NCI-H146 treated with DMSO at 0.1 percent for 48 hours (cell line): ENCODE results near the gene JADE1.

Source experiments
- DNase-seq: peaks from one replicate; lab custom pipeline; 2025; ENCODE audit not compliant: unreplicated experiment; lab: John Stamatoyannopoulos, UW

JADE1 gene

GRCh38 chr4:128868758-128869157 is 59.3 kb downstream of the JADE1 start:
- no peak for DNase-seq

- no peak for DNase-seq
These were observed 60.4 kb downstream of the JADE1 start for GRCh38 chr4:128869776-128870509.

GRCh38 chr4:128871948-128872347 is 62.4 kb downstream of the JADE1 start:
- no peak for DNase-seq

GRCh38 chr4:128876200-128876599 is 66.7 kb downstream of the JADE1 start:
- no peak for DNase-seq

GRCh38 chr4:128877934-128878333 is 68.4 kb downstream of the JADE1 start:
- DNase-seq, result no peak

GRCh38 chr4:128879283-128879682 is 69.8 kb downstream of the JADE1 start:
- no peak for DNase-seq

GRCh38 chr4:128879971-128880370 is 70.5 kb downstream of the JADE1 start:
- DNase-seq, result no peak

GRCh38 chr4:128880662-128881061 is 71.2 kb downstream of the JADE1 start:
- DNase-seq, result no peak

- no peak for DNase-seq
These were observed 95.3 kb downstream of the JADE1 start for GRCh38 chr4:128904821-128905220.

GRCh38 chr4:128906581-128906980 is 97.1 kb downstream of the JADE1 start:
- no peak for DNase-seq

- no peak for DNase-seq
These were observed 98.5 kb downstream of the JADE1 start for GRCh38 chr4:128907981-128908380.

GRCh38 chr4:128908735-128909134 is 99.2 kb downstream of the JADE1 start:
- no peak for DNase-seq

- DNase-seq, result no peak
These were observed 103.7 kb downstream of the JADE1 start for GRCh38 chr4:128913228-128913627.

- DNase-seq, result no peak
These were observed 106.0 kb downstream of the JADE1 start for GRCh38 chr4:128915544-128915943.

GRCh38 chr4:128916832-128917231 is 107.3 kb downstream of the JADE1 start:
- DNase-seq, result no peak

GRCh38 chr4:128917781-128918180 is 108.3 kb downstream of the JADE1 start:
- DNase-seq, result no peak

GRCh38 chr4:128921954-128922353 is 112.5 kb downstream of the JADE1 start:
- no peak for DNase-seq
